Activated CD4-positive, alpha-beta T cell treated with anti-CD3 and anti-CD28 coated beads, Interleukin-2, amount 50 U/mL, for 48 hours (primary cell): ENCODE results near the gene OR8A1.
"Not testable (repeated sequence)": the region's sequence is repeated elsewhere in the genome, so short reads cannot be mapped to it uniquely, and the experiment has no call there.

ENCODE experiments used
- DNase-seq, 2 experiments: peaks; one replicate each; pipeline ENCODE4 v3.0.0-alpha.2; 2020

Gene OR8A1

DNA sequence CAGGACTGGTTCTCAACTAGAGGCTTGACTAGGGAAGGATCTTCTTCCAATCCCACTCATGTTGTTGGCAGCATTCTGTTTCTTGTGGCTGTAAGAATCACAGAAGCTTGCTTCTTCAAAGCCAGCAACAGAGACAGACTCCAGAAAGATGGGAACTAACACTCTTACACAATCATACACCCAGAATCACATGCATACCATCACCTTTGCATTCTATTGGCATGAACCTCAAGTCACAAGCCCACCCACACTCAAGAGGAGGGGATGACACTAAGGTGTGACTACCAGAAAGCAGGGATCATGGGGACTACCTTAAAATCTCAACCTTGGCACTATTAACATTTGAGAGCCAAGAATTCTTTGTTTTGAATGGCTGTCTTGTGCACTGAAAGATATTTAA is 27.8 kb downstream of the OR8A1 start:
- no peak for DNase-seq

DNA sequence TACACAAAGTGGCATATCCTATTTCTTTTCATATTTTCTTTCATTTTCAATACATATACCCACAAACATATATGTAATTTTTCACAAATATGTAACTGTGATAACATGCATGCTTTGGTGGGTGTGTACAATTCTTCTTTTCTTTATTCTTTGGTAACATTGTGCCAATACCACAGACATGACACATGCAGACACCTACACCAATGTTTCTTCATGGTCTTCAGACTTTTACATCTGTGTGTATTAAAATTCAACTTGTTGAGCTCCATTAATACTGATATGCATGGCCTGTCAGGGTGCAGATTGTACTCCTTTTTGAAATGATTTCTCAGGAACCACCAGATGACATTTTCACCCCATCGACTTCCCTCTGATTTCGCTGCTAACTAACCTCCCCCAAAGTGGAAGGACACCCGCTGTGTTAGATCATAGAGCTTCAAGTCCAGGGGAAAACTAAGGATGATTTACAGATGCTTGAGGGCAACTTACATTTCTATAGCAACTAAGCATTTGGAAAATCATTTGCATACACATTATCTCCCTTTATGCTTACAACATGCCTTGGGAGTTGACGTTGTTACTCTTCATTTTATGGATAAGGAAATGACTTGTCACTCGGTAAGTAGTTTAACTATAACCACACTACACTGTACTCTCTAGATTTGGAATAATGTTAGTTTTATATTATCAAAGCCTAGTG is 31.0 kb downstream of the OR8A1 start:
- DNase-seq = no peak

DNA sequence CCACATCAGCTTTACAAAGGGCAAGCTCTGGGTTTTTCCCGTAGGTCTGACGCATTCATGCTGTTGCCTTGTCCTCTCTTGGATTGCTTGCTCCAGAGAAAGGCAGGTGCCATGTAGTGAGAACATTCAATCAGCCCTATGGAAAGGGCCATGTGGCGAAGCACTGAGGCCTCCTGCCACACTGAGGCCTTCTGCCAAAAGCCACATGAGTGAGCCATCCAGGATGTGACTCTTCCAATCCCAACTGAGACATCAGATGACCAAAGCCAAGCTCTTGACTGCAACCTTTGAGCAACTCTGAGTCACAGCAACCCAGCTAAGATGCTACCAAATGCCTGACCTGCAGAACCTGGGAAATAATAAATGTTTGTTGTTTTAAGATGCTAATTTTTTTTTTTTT is 32.4 kb downstream of the OR8A1 start:
- DNase-seq = no peak

DNA sequence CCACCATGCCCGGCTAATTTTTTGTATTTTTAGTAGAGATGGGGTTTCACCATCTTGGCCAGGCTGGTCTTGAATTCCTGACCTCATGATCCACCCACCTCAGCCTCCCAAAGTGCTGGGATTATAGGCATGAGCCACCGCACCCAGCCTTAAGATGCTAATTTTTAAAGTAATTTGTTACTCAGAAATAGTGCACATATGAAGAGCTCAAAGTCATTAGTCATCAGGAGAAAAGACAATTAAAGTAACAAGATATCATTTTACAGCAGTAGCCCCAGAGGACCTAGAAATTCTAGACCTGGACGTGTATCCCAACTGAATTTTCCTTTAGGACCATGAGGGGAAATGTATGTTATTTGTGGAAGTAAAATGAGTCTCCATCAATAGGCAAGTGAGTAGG is 32.9 kb downstream of the OR8A1 start:
- DNase-seq = not testable (repeated sequence)

DNA sequence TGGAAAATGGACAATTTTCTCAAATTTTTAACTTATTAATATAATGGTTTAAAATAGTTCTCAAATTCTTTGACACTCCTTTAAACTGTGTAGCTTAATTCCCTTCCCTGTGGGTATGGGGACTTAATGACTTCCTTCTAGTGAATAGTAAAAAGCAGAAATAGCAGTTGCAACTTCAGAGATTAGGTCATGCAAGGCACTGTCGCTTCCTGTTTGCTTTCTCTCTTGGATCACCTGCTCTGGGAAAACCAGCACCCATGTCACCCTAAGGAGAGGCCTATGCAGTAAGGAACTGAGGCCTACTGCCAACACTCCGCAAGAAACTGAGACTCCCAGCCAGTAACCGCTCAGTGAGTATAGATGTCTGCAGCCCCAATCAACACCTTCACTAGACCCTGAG is 35.9 kb downstream of the OR8A1 start:
- no peak for DNase-seq

DNA sequence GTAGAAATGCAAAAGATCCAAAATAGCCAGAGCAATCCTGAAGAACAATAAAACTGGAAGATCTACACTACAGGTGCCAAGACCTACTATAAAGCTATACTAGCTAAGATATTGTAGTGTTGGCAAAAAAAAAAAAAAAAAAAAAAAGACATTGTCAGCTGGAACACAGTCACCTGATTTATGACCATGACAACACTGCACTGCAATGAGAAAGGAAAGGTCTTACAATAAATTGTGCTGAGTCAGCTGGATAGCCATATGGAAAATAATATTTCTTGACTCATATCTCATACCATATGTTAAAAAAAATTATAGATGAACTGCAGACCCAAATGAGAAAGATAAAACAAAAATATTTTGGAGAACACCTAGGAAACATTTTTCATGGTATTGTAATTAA is 38.4 kb downstream of the OR8A1 start:
- DNase-seq = no peak

DNA sequence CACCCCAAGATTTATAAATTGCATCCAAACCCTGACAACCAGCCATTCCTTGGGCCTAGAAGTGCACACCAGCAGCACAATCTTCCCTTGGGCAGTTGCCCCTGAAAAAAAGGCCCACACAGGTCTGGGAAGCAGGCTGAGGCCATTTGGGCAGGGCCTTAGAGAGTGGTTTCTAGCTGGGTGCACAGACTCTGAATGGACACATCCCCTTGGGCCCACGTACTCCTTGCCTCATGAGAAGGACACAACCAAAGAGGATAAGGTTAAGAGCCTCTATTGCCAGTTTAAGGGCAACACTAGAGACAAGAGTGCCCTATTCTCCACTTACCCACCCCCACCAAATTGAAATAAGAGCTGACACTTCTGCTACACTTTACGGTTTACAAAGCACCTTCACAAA is 40.5 kb downstream of the OR8A1 start:
- no peak for DNase-seq

DNA sequence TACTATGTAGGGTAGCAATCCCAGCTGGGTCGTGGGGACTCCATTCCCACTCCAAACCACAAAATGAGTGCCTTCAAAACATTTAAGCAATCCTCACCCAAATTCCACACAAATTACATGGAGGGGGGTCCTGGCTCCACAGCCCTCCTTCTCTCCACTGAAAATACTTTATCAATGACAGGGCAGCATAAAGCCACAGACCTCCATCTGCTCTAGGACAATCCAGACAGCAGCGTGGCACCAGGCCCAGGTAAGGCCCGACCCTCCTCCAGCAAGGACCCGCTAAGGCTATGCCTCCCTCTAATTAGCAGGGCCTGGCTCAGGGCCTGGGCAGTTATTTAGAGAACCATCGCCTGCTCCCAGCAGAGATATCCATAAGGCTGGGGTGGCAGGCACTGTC is 41.3 kb downstream of the OR8A1 start, which contains the start of gene PANX3:
Gene PANX3, plus strand, starts transcription at position 365 of the 400 bp plus-strand sequence. CDS start 129 bp downstream, outside the sequence.
- no peak for DNase-seq

DNA sequence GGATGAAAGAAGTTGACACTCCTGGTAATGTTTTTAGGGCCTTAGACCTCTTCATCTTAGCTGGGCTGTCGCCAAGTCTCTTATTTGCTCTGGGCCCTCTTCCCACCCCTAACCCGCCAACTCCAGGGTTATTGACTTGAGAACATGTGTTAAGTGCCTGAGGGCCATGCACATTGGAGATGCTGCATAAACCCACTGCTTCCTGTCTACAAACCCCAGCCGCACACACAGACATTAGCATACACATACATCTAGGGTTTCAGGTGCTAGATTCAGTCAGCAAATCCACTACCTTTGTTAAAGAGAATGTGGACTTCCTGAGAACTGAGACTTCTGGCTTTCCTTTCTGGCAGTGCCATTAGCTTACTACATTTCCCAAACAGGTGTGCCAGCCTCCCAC is 42.2 kb downstream of the OR8A1 start:
- no peak for DNase-seq

DNA sequence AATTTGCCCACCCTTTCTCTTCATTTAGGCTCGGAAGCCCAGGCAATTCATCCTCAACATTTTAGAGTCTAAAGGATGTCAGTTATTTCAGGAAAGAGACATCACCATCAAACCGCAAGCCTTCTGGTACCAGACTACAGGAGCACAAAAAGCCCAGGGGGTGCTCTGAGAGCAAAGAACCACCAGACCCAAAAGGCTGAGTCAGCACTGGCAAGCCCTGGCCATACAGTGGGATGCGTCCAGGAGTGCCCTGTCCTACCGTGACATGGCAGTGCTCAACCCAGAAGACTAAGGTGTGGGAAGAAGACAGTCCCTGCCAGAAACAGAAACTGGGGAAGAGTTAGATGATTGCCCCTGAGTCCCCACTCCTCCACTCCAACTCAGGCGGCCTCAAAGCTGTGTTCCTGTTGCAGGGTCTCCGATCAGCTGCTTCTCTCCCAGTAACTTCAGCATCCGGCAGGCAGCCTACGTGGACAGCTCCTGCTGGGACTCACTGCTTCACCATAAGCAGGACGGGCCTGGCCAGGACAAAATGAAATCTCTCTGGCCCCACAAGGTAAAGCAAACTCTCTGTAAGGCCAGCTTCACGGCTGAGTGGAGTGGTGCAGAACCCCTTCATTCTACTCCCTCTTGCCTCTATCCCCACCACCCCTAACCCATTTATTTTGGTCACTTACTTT is 42.9 kb downstream of the OR8A1 start:
- no peak for DNase-seq

DNA sequence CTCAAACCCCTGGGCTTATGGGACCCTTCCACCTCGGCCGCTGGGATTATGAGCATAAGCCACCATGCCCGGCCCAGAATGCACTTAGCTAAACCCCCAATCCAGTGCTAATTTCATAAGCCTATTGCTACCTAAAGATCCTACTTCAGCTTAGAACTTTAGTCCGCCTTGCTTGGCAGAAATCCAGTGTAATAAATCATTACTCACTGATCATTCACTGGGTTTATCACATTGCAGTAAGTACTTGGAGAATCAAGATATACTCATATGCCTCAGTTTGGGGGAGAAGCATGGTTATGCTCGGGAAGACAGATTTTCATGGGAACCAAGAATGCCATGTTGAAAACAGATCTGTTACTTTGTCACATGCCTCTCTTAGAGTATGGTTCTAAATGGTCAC is 49.1 kb downstream of the OR8A1 start:
- DNase-seq = no peak
